ENCODE measurements around the gene SHROOM1.

DNA sequence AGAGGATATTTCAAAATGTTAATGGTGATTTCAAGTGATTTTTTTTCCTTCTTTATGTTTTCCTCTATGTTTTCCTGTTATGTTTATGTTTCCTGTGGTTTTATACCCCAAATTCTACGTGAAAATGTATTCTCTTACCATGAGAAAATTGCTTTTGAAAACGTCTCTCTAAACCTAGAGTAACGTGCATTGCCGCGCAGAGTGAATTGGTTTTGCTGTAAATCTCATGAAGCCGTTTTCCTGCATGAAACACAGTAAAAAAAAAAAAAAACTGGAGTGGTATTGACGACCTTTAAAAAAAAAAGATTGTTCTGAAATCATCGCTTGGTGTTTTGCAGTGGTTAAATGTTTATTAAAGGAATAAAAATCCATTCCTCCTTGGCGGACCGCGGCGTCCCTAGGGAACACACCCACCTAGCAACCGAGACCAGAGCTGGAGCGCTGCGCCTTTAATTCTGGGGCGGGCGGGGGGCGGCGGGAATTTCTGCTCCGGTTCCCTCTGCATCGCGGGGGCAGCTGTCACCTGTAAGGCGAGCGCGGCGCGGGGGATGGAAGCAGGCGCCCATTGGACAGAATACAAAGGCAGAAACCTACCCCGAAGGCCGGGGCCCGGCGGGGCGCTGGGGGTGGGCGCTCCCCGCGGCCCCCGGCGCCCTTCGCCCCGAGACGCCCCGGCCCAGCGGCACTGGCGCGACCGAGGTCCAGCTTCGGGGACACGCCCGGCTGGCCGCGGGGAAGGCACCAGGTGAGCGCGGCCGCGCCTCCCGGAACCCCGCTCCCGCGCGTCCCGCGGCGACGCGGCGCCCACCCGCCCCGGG lies 17.5 kb downstream of the SHROOM1 start, which contains the start of gene SOWAHA:
- TF ChIP-seq, protein P1, sequence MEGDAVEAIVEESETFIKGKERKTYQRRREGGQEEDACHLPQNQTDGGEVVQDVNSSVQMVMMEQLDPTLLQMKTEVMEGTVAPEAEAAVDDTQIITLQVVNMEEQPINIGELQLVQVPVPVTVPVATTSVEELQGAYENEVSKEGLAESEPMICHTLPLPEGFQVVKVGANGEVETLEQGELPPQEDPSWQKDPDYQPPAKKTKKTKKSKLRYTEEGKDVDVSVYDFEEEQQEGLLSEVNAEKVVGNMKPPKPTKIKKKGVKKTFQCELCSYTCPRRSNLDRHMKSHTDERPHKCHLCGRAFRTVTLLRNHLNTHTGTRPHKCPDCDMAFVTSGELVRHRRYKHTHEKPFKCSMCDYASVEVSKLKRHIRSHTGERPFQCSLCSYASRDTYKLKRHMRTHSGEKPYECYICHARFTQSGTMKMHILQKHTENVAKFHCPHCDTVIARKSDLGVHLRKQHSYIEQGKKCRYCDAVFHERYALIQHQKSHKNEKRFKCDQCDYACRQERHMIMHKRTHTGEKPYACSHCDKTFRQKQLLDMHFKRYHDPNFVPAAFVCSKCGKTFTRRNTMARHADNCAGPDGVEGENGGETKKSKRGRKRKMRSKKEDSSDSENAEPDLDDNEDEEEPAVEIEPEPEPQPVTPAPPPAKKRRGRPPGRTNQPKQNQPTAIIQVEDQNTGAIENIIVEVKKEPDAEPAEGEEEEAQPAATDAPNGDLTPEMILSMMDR (IDR thresholded peaks at IDR 0.05), result no peak
- TF ChIP-seq, protein P2, sequence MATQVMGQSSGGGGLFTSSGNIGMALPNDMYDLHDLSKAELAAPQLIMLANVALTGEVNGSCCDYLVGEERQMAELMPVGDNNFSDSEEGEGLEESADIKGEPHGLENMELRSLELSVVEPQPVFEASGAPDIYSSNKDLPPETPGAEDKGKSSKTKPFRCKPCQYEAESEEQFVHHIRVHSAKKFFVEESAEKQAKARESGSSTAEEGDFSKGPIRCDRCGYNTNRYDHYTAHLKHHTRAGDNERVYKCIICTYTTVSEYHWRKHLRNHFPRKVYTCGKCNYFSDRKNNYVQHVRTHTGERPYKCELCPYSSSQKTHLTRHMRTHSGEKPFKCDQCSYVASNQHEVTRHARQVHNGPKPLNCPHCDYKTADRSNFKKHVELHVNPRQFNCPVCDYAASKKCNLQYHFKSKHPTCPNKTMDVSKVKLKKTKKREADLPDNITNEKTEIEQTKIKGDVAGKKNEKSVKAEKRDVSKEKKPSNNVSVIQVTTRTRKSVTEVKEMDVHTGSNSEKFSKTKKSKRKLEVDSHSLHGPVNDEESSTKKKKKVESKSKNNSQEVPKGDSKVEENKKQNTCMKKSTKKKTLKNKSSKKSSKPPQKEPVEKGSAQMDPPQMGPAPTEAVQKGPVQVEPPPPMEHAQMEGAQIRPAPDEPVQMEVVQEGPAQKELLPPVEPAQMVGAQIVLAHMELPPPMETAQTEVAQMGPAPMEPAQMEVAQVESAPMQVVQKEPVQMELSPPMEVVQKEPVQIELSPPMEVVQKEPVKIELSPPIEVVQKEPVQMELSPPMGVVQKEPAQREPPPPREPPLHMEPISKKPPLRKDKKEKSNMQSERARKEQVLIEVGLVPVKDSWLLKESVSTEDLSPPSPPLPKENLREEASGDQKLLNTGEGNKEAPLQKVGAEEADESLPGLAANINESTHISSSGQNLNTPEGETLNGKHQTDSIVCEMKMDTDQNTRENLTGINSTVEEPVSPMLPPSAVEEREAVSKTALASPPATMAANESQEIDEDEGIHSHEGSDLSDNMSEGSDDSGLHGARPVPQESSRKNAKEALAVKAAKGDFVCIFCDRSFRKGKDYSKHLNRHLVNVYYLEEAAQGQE (IDR thresholded peaks at IDR 0.05; ENCODE audit: insufficient read depth in 1 of 2, low read depth in 2 of 2, low read length in 1 of 2), result no peak
